HG03571 (cell line): ENCODE measurements around the gene RGS12.

Experiments
- ATAC-seq: cut with Tn5 transposase; IDR thresholded peaks from one replicate; pipeline ENCODE4 v1.9.1; 2021; ENCODE audit not compliant: unreplicated experiment

RGS12 gene

DNA sequence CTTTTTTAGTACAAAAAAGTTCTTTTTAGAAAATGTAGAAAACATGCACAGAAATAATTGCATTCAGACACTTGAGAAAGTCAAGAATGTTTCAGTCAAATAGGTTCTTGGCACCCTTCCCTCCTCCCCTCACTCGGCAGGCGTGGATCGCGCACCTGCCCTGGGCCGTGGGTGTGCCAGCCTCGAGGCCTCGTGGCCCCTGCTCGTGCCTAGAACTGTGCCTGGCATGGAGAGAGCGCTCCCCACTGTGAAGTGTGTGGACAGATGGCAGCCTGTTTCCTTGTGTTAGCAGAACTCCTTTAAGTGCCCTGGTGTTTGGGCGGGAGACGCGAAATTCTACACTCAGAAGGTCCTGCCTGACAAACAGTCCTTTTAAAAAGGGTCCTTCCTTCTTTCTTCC lies 14.7 kb downstream of the RGS12 start:
- no peak for ATAC-seq

DNA sequence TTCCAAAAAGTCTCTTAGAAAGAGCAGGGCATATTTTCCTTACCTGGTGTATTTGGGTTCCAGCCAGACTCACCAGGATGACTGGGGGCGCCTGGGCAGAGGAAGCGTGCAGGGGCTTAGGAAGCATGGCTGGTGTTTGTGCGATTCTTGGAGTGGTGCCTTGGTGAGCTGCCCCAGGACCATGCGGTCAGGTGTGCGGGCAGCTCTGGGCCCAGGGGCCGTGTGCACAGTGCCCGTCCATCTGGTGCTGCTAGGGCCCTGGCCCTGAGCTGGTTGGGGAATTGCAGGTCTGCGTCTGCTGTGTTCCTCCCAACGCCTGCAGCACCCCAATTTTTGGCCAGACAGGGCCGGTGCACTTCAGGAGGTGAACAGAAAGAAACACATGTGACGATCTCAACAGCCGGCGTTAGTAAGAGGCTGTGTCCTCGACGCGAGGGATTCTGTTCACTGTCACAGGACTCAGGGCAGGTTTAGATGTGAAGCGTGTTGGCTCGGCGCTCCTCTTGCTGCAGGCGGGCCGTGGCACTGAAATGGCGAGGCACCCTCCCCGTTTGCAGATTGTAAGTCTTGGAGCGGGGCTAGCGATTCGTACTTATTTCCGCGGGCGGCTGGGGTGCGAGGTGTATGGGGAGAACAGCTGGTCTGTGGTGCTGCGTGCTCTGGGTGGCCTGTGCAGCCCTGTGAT lies 15.2 kb downstream of the RGS12 start:
- no peak for ATAC-seq

DNA sequence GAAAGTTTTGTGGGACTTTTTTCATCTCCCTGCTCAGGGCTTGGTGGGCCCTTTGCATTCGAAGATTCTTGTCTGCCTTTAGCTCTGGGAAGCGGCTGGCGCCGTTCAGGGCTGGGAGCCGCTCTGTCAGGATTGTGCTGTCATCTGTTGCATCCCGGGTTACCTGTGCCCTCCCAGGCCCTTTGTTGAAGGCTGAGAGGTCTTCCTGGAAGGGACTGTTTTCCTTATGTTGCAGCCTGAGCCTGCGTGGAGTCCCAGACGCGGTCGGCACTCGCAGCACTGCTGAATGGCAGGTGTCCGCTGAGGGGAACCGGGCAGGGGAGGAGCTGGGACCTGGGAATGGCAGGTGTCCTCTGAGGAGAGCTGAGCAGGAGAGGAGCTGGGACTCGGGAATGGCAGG lies 15.9 kb downstream of the RGS12 start:
- no peak for ATAC-seq

DNA sequence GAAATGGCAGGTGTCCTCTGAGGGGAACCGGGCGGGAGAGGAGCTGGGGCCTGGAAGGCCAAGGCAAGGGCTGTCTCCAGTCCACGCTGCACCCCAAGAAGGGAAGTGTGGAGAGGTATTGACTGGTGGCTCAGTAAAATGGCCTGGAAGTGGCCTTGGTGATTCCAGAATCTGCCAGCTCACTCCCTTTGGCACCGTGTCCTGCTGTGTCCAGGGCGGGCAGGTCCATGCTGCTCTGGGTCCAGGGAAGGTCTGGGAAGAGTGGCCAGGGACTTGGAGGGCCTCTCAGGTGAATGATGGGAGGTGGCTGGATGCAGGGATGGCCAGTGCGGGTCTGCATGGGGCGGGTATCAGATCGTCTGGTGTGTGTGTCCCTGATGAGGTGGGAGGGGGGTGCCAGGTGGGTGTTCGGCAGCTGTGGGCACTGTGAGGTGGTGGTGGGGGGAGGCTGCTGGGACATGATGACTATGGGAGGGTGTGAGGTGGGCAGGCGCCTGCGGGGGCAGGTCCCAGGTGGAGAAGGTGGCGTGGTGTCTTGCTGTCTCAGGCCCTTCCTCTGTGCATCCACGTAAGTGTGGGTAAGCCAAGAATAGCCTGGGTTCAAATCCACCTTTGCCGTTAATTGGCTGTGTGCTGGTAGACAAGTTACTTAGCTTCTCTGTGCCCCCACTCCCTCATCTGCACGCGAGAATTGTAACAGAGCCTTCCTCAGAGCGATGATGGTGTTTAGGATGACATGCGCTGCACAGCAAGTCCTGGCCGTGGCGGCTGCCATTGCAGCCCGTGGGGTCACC lies 17.7 kb downstream of the RGS12 start:
- ATAC-seq = no peak

DNA sequence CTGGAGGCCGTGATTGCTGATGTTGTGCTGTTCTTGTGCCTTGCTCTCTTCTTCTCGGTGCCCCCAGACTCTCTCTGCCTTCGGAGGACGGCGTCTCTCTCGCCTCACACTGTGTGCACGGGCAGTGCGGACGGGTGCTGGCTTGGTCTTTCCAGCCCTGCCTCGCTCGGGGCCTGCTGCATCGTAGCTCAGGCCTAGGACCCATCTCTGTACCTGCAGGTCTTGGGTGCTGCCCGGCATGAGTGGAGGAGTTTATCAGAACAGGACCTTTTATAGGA lies 18.2 kb downstream of the RGS12 start:
- no peak for ATAC-seq

DNA sequence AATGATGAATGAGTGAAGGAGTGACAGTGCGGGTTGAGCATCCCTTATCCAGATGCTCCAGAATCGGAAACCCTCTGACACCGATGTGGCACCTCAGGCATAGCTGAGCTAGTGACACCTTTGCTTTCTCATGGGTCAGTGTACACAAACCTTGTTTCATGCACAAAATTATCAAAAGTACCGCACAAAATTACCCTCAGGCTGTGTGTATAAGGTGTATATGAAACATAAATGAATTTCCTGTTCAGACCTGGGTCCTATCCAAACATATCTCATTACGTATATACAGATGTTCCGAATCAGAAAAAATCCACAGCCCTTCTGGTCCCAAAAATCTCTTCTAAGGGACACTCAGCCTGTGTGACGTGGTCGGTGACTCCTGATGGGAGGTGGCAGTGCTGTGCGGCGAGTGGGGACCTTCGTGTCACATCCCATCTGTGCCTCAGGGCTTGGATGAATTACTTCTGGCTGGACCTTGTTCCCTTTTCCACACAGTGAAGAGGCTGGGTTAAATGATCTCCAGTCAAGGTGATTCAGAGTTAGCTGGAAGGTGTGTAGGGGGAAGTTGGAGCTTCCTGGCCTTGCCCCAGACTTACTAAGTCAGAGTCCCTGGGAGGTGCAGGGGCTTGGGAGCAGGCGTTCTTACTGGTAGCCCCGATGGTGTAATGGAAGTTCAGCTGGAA lies 18.8 kb downstream of the RGS12 start:
- ATAC-seq = no peak

DNA sequence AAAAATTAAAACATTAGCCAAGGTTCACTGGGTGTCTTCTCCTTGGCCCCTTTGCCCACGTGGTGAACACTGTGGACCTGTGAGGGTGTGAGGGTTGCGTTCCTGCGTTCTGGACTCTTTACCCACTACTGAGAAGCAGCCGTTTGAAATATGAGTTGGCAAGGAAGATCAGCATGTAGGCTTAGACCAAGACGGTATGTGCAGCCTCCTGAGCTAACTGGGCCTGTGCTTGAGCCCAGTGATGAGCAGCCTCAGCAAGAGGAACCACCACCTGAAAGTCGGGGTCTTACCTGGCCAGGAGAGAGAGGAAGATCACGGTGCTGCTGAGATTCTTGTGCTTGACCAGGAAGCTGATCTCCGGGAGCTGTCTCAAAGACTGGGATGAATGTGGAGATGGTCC lies 19.5 kb downstream of the RGS12 start:
- ATAC-seq = no peak

DNA sequence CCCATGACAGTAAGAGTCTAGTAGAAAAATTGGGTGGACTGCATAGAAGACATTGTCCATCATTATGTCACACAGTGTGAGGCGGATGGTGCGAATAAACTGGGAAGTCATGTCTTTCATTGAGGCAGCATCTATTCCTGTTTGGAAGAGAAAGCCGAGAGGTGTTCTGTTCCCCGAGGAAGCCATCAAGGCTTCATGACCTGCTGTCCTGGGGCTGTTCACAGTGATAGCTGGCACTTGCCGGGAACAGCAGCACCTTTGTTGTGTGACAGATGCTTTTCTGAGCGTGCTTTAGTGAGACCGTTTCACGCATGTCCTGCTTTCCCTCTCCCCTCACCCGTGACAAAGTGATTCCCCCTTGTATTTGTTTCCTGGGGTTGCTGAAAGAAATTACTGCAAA lies 20.3 kb downstream of the RGS12 start:
- no peak for ATAC-seq

DNA sequence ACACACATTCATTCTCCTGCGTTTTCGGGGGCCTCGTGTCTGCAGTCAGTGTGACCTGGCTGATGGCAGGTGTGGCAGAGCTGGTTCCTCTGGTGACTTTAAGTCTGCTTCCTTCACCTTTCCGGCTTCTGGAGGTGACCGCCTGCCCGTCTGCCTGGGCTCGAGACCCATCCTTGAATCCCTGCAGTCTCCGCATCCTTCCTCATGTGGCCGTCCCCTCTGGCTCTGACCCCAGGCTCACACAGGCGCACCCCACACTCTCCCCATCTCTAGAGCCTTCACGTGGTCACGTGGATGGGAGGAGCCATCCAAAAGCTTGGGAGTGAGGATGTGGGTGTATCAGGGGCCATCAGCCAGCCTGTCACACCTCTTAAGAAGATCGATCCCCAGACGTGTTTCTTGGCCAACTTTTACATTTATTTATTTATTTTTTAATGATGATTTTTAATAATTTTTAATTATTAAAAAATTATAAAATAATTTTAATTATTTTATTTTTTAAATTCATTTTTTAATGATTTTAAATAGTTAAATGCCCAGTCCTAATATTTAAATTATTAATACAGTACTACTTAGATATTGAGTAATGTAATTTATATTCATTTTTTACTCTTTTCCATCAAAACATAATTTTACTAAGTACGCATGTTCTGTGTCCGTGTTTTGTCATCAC lies 20.9 kb downstream of the RGS12 start:
- no peak for ATAC-seq

DNA sequence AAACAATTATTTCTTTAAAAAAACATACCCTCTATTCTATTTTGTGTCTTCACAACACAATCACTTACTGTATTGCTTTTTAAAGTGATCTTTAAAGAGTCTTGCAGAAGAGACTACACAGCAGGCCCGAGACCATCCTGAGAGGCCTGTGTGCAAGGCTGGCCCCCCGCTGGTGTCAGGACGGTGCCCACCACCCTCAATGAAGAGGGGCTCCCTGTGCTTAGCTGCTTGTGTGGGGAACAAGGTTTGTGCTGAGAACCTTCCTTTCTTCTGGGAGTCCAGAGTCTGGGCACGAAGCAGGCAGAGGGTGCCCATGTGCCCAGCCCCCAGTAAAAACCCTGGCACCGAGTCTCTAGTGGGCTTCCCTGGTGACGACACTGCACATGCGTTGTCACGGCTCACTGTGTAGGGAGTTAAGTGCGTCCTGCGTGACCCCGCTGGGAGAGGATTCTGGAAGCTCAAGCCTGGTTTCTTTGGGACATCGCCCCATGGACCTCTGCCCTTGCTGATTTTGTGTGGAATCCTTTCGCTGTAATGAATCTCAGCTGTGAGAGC lies 22.0 kb downstream of the RGS12 start:
- no peak for ATAC-seq

DNA sequence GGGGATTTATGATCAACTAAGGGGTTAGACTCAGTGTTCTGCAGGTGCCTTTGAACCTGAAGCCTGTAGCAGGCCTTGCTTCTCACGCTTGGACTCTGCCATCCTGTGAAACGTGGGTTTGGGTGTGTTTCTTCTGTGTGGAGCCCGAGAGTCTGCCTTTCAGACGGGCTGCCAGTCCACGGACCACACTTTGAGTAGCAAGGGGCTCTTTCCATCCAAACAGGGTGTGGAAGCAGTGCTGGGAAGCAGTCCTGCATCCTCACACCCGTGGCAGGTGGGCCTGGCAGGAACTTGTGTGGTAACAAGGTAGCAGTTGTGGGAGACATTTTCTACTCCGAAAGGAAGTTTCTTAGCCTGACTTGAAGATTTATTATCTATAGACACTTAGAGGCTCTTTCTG lies 22.7 kb downstream of the RGS12 start:
- no peak for ATAC-seq

DNA sequence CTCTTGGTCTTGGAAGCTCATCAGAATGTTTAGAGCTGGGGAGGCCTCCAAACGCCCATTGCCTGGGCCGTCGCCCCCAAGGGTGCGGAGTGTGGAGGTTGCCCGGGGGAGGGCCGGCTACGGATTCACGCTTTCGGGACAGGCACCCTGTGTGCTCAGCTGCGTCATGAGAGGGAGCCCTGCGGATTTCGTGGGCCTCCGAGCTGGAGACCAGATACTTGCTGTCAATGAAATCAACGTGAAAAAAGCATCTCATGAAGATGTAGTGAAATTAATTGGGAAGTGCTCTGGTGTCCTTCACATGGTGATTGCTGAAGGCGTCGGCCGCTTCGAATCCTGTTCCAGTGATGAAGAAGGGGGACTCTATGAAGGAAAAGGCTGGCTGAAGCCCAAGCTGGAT lies 23.3 kb downstream of the RGS12 start:
- ATAC-seq = no peak

DNA sequence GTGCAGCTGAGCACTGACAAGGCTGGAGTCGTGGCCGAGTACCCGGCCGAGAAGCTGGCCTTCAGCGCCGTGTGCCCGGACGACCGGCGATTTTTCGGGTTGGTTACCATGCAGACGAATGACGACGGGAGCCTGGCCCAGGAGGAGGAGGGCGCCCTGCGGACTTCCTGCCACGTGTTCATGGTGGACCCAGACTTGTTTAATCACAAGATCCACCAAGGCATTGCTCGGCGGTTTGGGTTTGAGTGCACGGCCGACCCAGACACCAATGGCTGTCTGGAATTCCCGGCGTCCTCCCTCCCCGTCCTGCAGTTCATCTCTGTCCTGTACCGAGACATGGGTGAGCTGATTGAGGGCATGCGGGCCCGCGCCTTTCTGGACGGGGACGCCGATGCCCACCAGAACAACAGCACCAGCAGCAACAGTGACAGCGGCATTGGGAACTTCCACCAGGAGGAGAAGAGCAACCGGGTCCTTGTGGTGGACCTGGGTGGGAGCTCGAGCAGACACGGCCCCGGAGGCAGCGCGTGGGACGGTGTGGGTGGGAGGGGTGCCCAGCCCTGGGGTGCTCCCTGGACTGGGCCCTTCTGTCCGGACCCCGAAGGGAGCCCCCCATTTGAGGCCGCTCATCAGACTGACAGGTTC lies 24.3 kb downstream of the RGS12 start:
- no peak for ATAC-seq

DNA sequence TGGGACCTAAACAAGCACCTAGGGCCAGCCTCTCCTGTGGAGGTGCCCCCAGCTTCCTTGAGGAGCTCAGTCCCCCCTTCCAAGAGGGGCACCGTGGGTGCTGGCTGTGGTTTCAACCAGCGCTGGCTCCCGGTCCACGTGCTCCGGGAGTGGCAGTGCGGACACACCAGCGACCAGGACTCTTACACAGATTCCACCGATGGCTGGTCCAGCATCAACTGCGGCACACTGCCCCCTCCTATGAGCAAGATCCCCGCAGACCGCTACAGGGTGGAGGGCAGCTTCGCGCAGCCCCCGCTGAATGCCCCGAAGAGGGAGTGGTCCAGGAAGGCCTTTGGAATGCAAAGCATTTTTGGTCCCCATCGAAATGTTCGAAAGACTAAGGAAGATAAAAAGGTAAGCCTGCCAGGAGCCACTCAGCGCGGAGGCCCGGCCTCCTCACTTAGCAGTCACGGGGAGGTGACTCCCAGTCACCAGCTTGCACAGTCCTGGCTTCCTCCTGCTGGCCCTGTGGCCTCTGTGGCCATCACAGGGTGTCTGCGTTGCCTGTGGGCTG lies 24.9 kb downstream of the RGS12 start:
- no peak for ATAC-seq

DNA sequence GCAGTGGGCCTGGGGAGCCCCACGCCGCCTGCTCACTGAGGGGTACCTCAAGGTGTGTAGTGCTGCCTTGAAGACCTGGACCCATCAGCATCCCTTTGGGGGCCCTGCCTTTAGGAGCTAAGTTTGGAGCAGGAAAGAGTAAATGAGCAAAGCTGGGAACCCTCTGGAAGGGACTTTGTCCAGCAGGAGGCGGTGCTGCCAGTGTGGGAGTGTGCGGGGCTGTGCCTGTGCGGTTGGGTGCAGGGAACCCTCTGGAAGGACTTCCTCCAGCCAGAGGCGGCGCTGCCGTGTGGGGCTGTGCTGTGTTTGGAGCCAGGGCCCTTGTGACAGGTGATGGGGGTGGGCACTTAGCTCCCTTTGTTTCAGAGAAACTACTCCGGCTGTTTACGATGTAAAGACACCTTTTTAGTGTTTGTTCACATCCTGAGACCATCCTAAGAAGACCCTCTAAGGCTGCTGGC lies 25.8 kb downstream of the RGS12 start:
- no peak for ATAC-seq

DNA sequence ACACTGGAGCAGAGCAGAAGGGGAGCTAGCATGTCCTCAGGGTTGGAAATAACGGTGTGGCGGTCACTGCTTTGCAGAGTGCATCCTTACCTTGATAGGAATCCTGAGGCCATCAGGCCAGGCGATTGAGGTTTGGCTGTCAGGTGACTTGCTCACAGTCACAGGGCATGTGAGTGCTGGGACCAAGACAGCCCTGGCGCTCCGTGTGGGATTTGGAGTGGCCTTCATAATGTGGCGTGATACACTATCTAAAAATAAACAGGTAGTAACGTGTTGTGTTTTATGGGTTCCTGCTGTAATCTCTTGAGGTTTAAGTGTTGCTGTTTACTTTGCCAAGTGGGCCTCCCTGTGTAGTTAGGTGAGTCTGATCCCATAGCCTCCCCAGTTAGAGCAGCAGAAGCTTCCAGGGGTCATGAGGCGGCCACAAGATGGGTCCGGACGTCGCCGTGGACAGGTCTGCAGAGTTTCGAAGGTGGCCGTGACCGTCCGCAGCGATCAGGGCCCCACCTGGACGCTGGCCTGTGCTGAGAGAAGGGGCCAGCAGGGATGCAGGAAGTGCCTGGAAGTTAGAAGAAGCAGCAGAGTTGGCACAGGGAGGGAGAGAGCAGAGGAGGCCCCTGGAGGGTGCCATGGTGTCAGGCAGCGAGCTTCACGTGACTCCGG lies 27.7 kb downstream of the RGS12 start:
- no peak for ATAC-seq

DNA sequence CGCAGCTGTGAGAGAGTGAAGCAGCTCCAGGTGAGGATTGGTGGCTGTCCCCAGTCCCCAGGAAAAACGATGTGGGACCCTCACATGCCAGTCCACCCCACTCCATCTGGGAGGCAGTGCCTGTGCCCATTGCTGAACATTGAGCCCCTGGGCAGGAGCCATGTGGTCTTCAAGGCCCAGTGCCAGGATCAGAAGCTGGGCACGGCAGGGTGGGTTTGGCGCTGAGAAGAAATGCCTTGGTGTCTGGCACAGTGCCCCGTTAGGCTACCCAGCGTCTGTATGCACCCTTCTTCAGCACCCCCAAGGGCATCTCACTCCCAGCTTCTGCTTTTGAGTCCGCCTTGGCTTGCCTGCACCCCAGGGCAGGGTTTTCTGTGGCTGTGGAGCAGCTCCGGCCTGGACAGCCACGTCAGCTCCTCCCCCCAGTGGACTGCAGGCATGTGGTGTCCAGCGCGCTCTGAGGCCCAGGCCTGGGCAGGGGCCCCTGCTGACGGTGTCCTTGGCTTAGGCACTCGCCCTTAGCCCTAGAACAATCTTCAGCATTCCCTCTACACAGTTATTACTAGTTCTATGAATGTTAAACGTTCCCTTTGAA lies 28.6 kb downstream of the RGS12 start:
- no peak for ATAC-seq

DNA sequence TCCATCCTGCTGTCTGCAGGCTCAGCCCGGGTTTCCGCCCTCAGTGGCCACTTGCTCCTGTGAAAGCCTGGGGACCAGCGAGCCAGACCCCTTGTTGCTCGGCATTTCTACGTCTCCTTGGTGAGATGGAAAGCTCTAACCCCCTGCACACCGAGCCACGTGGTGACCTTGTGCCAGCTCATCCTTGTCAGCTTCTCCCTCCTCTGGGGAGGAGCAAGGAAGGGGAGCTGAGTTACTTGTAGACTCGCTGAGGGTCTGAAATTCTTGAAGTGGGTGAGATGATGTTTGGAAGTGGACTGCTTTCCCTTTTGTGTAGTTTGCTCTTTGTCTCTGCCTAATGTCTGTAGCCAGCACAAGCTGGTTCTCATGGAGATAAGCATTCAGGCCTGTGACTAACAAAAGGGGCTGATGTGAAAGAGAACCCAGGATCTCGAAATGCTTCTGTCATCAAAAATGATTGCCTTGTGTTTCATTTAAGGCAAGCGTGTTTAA lies 29.3 kb downstream of the RGS12 start:
- no peak for ATAC-seq

DNA sequence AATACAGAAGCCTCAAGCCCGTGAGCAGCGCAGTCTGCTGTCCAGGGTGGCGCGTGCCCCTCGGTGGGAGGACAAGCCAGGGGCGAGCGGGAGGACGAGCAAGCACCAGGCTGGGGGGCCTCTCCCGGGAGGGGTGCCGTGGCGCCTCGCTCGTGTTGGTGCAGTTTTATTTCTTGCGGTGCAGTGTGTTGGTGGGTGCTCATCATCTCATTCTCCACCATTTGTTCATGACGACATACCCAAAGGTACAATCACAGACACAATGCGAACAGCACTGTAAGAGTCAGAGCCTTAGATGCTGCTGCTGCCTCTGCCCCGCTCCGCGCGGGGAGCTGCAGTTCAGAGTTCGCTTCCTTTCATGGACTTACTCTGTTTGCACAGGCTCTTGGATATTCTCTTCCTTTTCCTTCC lies 30.3 kb downstream of the RGS12 start:
- ATAC-seq = no peak
